HG02885 (cell line): ENCODE results near the gene OLFM1.

ENCODE experiments used
- ATAC-seq: cut with Tn5 transposase; IDR thresholded peaks from one replicate; pipeline ENCODE4 v1.9.1; 2021; ENCODE audit warnings: mild to moderate bottlenecking; ENCODE audit not compliant: unreplicated experiment, poor library complexity

The OLFM1 gene

GRCh38 chr9:135087489-135087792 is at the start of gene OLFM1:
TSS of gene OLFM1 (plus strand) at chr9:135087668. CDS start at chr9:135087990, 322 bp downstream.
- ATAC-seq = no peak

- no peak for ATAC-seq
Measured at GRCh38 chr9:135038331-135038730, 49.1 kb upstream of the OLFM1 start.

GRCh38 chr9:135038826-135039225 is 48.6 kb upstream of the OLFM1 start:
- no peak for ATAC-seq

GRCh38 chr9:135039266-135039870 is 48.1 kb upstream of the OLFM1 start:
- ATAC-seq = no peak

GRCh38 chr9:135039916-135040645 is 47.4 kb upstream of the OLFM1 start:
- ATAC-seq = no peak

- no peak for ATAC-seq
Measured at GRCh38 chr9:135040892-135041291, 46.6 kb upstream of the OLFM1 start.

- ATAC-seq = no peak
Measured at GRCh38 chr9:135043345-135043744, 44.1 kb upstream of the OLFM1 start.

GRCh38 chr9:135045264-135045927 is 42.1 kb upstream of the OLFM1 start:
- ATAC-seq = no peak

- ATAC-seq = no peak
Measured at GRCh38 chr9:135045928-135046738, 41.3 kb upstream of the OLFM1 start.

- no peak for ATAC-seq
Measured at GRCh38 chr9:135046739-135047350, 40.6 kb upstream of the OLFM1 start.

- no peak for ATAC-seq
Measured at GRCh38 chr9:135047521-135047920, 39.9 kb upstream of the OLFM1 start.

- ATAC-seq = no peak
Measured at GRCh38 chr9:135048046-135048757, 39.3 kb upstream of the OLFM1 start.

GRCh38 chr9:135048758-135049444 is 38.6 kb upstream of the OLFM1 start:
- ATAC-seq = no peak

GRCh38 chr9:135049460-135049859 is 38.0 kb upstream of the OLFM1 start:
- ATAC-seq = no peak

GRCh38 chr9:135050072-135050990 is 37.1 kb upstream of the OLFM1 start:
- no peak for ATAC-seq

- no peak for ATAC-seq
Measured at GRCh38 chr9:135051316-135052038, 36.0 kb upstream of the OLFM1 start.

GRCh38 chr9:135053133-135053532 is 34.3 kb upstream of the OLFM1 start:
- ATAC-seq = no peak

- no peak for ATAC-seq
Measured at GRCh38 chr9:135055181-135055580, 32.3 kb upstream of the OLFM1 start.
